Measurements from ENCODE around the gene OSBP2. TPM values are rescaled to one million over a fixed set of nuclear protein-coding genes. Genes with fewer than 3 reads are reported as not detected.

The OSBP2 gene
- polyA plus RNA-seq, 2 of the 4 experiments (the other 2 are of a cell fraction): 2.7 to 6.0 TPM

- CTCF ChIA-PET: no interaction called here
- Histone ChIP-seq H3K27ac (peak overlapping the region in 1 of 2 experiments; percentile 71; a peak in 2 of 6 replicates), H3K4me1 (peaks cover 15% of the 10 kb centered on the region), H3K4me2 (no peak overlapping the region), H3K9me3 (no peaks in the 10 kb centered on the region), H3K4me3 (no peak overlapping the region)
- POLR2A ChIA-PET: no interaction called here
- DNase-seq (ENCODE audit: low read depth in 1 of 2, low spot score in 1 of 2) (no peak), ATAC-seq (no peak), FAIRE-seq (no peak)
- TF ChIP-seq NR3C1 (IDR thresholded peaks at IDR 0.05): no peak
- TF ChIP-seq EP300 (IDR thresholded peaks at IDR 0.05): no peak
- no peak for TF ChIP-seq ZFP36 (IDR thresholded peaks at IDR 0.05; ENCODE audit: borderline replicate concordance, partially characterized antibody)
- TF ChIP-seq BCL3 (IDR thresholded peaks at IDR 0.05): no peak
- TF ChIP-seq, protein P1, sequence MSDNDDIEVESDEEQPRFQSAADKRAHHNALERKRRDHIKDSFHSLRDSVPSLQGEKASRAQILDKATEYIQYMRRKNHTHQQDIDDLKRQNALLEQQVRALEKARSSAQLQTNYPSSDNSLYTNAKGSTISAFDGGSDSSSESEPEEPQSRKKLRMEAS (IDR thresholded peaks at IDR 0.05): no peak
- TF ChIP-seq RAD21 (conservative IDR thresholded peaks at IDR 0.05 in 1 of 2, IDR thresholded peaks at IDR 0.05 in 1 of 2): no peak
- no peak for TF ChIP-seq HOXB5 (CRISPR knock-in tag; IDR thresholded peaks at IDR 0.05)
- TF ChIP-seq KDM1A (IDR thresholded peaks at IDR 0.05; ENCODE audit: low read depth): no peak
- no peak for TF ChIP-seq EHF (CRISPR knock-in tag; IDR thresholded peaks at IDR 0.05)
- no peak for TF ChIP-seq BHLHE40 (IDR thresholded peaks at IDR 0.05; ENCODE audit: low read depth, low read length)
- TF ChIP-seq HES2 (IDR thresholded peaks at IDR 0.05): no peak
- TF ChIP-seq NPAS2 (CRISPR knock-in tag; IDR thresholded peaks at IDR 0.05; ENCODE audit: borderline replicate concordance): no peak
- no peak for TF ChIP-seq USF2 (IDR thresholded peaks at IDR 0.05)
- no peak for TF ChIP-seq CTCF (IDR thresholded peaks at IDR 0.05)
- no peak for TF ChIP-seq GATA3 (IDR thresholded peaks at IDR 0.05; ENCODE audit: borderline replicate concordance)
- 88% methylated on average over 4 of the region's 4 CpGs for WGBS (ENCODE audit: missing lambda C conversion rate)
Observed at GRCh38 chr22:30882974-30883533, 188.4 kb downstream of the OSBP2 start.

GRCh38 chr22:30883586-30884145 is 189.0 kb downstream of the OSBP2 start:
- TF ChIP-seq ZNF302 (CRISPR knock-in tag; IDR thresholded peaks at IDR 0.05) (no peak), ZFP36 (IDR thresholded peaks at IDR 0.05; ENCODE audit: borderline replicate concordance, partially characterized antibody) (no peak), FOSL2 (IDR thresholded peaks at IDR 0.05) (no peak), FOSL2 (CRISPR knock-in tag; IDR thresholded peaks at IDR 0.05) (no peak), RARB (CRISPR knock-in tag; IDR thresholded peaks at IDR 0.05) (no peak), POLR2AphosphoS2 (conservative IDR thresholded peaks at IDR 0.05; ENCODE audit: low read length) (no peak), USF2 (IDR thresholded peaks at IDR 0.05) (no peak), HOXA7 (CRISPR knock-in tag; IDR thresholded peaks at IDR 0.05) (no peak), EHMT2 (IDR thresholded peaks at IDR 0.05; ENCODE audit: low read depth) (no peak), KDM5A (IDR thresholded peaks at IDR 0.05) (no peak), RCOR1 (IDR thresholded peaks at IDR 0.05; ENCODE audit: low read depth, low read length) (no peak), REST (IDR thresholded peaks at IDR 0.05) (no peak)
- Histone ChIP-seq H3K4me3 (no peak overlapping the region), H3K4me2 (no peak overlapping the region), H3K27ac (no peak overlapping the region), H3K9me3 (no peaks in the 10 kb centered on the region), H3K4me1 (peaks cover 15% of the 10 kb centered on the region)
- no peak for ATAC-seq
- no peak for DNase-seq (ENCODE audit: low read depth in 1 of 2, low spot score in 1 of 2)
- ChIA-PET CTCF (interaction anchor here (0.7 kb wide), 1 partner anchor 120 kb away, joined by 3 read pairs; no protein-coding TSS in a partner anchor), POLR2A (no interaction called here)
- no peak for FAIRE-seq
- 80% methylated on average over 2 of the region's 7 CpGs for WGBS (ENCODE audit: missing lambda C conversion rate)

Measured in A549 (cell line).